AML-193 (cell line): ENCODE data around the gene RPP25L.
"Not testable (repeated sequence)": the region's sequence is repeated elsewhere in the genome, so short reads cannot be mapped to it uniquely, and the experiment has no call there.

Experiments used
- DNase-seq, 2 experiments: peaks; one replicate each; lab custom pipeline; 2025; lab: John Stamatoyannopoulos, UW

RPP25L gene

DNA sequence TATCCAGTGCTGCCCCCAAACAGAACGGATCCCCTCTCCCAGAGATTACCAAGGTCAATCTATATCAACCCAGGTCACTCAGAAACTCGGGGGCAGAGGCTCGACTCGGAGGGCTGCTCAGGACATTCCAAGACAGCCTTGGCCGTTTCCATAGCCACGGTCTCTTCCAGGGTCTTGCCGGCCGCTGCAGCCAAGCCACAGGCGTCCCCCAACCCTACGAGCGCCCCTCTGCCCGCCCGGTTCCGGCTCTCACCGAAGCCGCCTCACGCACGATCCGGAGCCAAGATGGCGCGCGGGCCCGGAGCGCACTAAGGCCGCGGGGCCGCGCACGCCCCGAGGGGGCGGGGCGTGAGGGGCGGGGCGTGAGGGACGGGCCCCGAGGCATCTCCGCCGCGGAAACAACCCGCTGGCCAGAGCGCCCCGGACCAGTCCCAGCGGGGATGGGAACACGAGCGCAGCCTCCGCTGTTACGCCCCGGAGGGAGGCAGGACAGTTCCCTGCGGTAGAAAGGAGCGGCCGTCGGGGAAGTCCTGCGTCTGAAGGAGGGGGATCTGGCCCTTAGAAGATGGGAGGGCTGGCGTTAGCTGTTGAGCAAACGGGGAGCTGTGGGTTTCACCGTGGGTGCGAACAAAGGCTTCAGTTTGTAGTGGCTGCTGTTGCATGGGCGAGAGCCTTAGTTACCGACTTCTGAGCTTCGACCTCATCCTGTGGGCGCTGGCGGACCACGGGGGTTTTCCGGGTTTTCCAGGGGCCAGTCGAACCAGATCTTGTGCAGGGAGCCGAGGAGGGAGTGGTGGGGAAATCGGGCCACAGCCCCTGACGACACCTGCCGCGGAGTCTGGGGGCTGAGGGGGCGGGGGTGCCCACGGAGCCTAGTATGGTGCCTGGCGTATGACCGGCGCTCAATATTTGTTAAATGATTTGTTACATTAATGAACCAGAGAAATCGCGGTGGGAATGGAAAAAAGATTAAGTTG, at the start of gene RPP25L:
Gene RPP25L (minus strand): TSS at position 287 of the 977 bp plus-strand sequence. CDS start 801 bp downstream, outside the sequence.
- peak; percentile 64 to 76 for DNase-seq

DNA sequence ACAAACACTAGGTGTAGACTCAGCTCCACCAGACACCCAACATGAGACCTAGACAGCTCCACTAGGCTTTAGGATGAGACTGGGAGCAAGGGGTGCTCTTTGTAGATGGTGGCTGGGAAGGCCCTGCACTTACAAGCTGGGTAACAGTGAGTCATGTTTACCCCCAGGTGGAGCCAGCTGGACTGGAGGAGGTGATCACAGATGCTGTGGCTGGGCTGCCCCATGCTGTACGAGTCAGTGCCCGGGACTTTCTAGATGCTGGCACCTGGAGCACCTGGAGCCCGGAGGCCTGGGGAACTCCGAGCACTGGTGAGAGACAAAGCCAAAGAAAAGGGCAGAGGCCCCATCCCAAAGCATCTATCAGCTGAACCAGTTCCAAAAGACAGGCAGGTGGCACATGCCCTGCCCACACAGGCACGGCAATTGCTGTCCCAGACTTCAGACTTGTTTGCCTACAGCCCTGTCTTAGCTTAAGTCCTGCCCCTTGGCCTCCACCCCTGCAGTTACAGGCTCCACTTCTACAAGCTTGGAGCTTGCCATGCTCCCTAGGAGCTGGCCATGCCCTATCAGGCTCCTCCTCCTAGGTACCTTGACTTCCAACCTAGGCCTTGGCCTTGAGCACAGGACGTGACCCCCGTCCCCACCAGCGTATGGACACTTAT, 47.8 kb upstream of the RPP25L start:
- no peak for DNase-seq

DNA sequence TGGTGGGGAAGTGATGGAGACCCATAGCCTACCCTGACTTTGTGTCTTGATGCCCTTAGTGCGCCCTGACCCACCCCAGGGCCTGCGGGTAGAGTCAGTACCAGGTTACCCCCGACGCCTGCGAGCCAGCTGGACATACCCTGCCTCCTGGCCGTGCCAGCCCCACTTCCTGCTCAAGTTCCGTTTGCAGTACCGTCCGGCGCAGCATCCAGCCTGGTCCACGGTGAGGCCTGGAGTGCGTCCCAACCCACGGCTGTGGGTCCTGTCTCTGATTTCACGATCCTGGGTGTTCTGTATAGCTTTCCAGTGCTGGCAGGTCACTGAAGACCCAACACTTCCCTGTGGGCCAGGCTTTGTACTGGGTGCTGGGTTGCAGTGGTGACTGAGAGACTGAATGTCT, 46.6 kb upstream of the RPP25L start:
- no peak for DNase-seq

DNA sequence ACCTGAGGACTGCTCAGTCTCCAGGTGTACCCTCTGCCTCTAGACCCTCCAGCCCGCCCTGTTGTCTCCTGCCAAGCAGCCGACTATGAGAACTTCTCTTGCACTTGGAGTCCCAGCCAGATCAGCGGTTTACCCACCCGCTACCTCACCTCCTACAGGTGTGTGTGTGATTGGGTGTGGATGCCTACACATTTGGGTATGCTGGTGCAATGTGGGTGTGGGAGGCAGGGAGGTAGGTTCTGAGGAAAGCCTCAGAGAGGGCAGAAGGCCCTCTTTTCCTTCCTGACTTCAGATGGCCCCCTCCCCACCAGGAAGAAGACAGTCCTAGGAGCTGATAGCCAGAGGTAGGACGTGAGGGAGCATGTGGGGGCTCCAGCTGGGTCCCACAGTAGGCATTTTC, 45.1 kb upstream of the RPP25L start:
- DNase-seq: no peak

- DNase-seq: no peak
Observed at GRCh38 chr9:34655394-34655793, 43.5 kb upstream of the RPP25L start.

GRCh38 chr9:34654323-34655051, 42.6 kb upstream of the RPP25L start:
- no peak for DNase-seq

- no peak for DNase-seq
Observed at GRCh38 chr9:34653151-34654072, 41.5 kb upstream of the RPP25L start.

GRCh38 chr9:34652602-34653000, 40.7 kb upstream of the RPP25L start:
- DNase-seq: no peak

GRCh38 chr9:34651876-34652601, 40.1 kb upstream of the RPP25L start, which contains the start of gene IL11RA:
TSS of gene IL11RA (plus strand) at chr9:34652185. CDS start at chr9:34655218, 3,033 bp downstream.
- DNase-seq: no peak

DNA sequence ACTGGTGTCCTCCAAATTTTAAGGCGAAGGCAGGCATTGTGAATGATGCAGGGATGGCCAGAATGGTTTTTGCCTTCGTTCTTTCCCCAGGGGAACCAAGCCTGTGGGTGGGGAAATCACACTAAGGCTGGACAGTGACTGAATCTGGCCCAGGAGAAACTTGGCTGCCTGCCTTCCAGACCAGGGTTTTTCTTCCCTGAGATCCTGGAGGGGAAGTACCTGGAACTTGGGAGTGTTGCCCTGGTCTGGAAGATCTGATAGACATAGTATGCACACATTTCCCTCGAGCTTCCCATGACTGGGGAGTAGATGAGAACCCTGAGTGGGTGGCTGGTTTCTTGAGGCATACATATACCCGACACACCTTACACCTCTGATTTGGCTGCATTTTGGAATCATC, 39.4 kb upstream of the RPP25L start:
- no peak for DNase-seq

DNA sequence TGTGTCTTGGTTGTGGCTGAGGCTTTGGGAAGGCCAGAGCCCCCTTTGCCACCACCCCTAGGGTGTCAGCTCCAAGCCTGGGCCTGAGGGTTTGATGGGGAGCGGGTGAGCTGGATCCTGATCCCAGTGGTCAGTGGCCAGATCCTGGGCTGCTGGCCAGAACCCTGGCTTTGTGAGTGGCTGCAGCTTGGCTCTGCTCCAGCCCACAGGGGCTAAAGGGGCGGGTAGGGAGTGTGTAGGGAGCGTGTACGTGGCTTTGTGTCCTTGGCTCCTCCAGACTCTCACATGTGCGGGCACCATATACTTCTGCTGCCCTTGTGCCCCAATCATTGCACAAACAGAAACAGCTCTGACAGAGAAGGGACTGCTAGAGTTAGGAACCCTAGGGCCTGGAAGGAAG, 38.9 kb upstream of the RPP25L start:
- DNase-seq: no peak

GRCh38 chr9:34648673-34649072, 36.8 kb upstream of the RPP25L start:
- DNase-seq: no peak

DNA sequence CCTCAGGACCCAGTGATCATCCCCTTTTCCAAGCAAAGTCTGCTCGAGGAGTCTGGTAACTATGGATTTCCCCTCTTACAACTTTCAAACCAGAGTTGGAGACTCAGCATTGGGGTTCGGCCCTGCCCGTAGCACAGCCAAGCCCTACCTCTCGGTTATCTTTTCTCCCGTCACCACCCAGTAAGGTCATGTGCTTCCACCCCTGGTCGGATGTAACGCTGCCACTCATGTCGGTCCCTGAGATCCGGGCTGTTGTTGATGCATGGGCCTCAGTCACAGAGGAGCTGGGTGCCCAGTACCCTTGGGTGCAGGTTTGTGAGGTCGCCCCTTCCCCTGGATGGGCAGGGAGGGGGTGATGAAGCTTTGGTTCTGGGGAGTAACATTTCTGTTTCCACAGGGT, 35.8 kb upstream of the RPP25L start:
- DNase-seq: no peak

GRCh38 chr9:34647084-34647403, 35.1 kb upstream of the RPP25L start:
- no peak for DNase-seq

DNA sequence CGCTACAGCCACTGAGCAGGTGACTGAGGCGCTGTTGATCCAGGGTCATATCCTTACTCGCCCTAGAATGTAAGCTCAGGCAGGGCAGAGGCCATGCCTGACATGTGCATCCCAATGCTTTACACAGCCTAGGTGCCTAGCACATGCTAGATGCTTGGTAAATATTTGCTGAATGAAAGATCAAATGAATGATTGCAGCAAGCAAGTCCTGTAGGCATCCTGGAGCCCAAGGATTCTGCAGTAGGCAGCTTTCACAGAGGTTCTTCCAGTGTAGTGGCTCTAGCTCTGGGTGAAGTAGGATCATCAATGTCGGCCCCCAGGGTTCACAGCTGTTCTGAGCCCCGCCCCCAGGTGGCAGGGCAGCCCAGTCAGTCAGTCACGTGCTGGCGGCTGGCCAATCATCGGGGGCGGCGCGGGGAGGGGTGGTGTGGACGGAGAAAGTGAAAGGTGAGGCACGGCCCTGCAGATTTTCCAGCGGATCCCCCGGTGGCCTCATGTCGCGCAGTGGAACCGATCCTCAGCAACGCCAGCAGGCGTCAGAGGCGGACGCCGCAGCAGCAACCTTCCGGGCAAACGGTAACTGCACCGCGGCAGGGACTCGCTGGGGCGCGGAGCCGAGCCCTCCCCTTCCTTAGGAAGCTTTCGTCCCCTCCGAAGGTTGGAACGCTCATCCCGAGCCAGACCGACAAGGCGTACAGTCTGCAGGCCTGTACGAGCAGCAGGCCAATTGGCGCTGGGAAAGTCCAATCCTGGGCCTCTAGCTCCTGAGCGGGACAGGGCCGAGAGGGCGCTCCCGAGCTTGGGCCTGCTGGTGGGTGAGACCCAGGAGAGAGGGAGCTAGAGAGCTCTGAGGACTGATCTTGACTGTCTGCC, 34.5 kb upstream of the RPP25L start, which contains the start of gene GALT:
Gene GALT (plus strand): TSS at position 465 of the 873 bp plus-strand sequence. CDS start 30 bp downstream, at position 495.
- peak; percentile 64 to 75 for DNase-seq

DNA sequence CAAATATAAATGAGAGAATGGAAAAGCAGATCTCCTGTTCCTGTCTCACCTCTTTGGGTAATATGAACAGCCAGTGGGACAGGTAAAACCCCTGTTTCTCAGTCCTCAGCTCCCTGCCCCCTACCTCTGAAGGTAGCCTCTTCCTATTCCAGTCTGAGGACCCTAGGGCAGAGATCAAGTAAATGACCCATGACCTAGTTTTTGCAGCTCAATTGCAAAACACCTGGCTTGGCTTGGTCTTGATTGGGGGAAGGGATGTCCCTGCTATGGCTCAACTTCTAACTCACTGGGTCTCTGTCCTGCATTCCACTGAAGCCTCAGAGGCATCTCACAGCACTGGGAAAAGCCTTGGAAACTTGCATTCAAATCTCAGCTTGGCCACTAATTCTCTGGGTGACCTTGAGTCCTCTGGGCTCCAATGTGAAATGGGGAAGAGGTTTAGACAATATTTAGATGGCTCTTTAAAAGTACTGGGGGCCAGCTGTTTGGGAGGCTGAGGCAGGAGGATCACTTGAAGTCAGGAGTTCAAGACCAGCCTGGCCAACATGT, 32.9 kb upstream of the RPP25L start:
- DNase-seq: no peak

DNA sequence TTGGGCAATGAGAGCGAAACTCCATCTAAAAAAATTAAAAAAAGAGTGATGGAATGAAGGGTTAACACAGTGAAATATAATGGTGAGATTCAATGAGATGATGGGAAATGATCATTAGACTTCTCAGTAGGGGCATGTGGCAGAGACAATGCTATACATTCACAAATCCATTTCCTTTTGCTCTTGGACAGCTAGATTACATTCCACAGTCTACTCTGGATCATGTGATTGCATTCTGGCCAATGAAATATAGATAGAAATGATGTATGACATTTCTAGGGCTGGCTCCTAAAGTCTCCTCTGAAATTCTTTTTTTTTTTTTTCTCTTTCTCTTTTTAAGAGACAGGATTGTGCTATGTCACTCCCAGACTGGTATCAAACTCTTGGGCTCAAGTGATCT, 30.8 kb upstream of the RPP25L start:
- DNase-seq: no peak

DNA sequence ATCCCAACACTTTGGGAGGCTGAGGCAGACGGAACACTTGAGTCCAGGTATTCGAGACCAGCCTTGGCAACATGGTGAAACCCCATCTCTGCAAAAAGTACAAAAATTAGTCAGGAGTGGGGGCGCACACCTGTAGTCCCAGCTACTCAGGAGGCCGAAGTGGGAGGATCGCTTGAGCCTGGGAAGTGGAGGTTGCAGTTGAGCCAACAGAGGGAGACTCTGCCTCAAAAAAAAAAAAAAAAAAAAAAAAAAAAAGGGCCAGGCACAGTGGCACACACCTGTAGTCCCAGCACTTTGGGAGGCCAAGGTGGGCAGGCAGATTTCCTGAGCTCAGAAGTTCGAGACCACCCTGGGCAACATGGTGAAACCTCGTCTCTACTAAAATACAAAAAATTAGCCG, 27.4 kb upstream of the RPP25L start:
- not testable (repeated sequence) for DNase-seq

GRCh38 chr9:34638138-34638445, 26.2 kb upstream of the RPP25L start:
- no peak for DNase-seq
